GM21723 (cell line): ENCODE data around the gene RUNDC3A.
"Not testable (repeated sequence)": the region's sequence is repeated elsewhere in the genome, so short reads cannot be mapped to it uniquely, and the experiment has no call there.

ENCODE experiments used
- ATAC-seq: cut with Tn5 transposase; IDR thresholded peaks from one replicate; pipeline ENCODE4 v1.9.1; 2021; ENCODE audit warnings: mild to moderate bottlenecking, moderate library complexity; ENCODE audit not compliant: unreplicated experiment

Gene RUNDC3A

DNA sequence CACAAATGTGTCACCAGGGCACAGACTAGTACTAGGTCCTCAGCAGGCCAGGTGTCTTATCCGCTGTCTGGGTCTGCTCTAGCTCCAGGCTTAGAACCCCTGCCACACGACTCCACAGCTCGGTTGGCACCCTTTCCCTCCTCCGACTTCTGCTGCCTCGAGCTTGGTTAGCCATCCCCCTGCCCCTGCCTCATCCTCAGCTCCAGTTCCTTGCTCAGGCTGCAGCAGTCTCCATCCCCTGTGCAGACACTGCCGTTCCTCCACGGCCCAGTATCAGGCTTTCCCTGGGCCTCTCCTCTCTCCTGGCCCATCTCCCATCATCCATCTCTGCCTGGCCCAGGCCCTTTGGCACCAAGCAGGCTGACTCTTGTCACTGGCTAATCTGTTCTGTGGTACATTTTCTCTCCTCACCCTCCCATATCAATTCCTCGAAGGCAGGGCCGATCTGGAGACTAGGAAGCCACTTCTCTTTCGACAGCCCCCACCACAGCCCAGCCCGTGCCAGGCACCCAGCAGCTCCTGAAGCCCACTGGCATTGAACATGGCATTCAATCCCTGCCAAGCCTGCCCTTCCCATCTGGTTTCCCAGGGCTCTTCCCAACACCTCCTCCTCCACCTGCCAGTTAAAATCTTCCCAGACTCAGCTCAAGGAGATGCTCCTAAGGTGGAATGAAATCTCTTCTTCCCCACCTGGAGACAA lies 35.3 kb downstream of the RUNDC3A start:
- ATAC-seq, result no peak

DNA sequence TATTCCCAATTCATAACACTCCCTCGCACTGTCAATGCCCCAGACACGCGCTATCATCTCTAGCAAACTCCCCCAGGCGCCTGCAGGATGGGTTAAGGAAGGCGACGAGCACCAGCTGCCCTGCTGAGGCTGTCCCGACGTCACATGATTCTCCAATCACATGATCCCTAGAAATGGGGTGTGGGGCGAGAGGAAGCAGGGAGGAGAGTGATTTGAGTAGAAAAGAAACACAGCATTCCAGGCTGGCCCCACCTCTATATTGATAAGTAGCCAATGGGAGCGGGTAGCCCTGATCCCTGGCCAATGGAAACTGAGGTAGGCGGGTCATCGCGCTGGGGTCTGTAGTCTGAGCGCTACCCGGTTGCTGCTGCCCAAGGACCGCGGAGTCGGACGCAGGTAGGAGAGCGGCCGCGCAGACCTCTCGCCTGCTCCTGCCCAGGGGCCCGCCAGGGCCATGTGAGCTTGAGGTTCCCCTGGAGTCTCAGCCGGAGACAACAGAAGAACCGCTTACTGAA lies 36.6 kb downstream of the RUNDC3A start, which contains the start of gene GRN:
TSS of gene GRN (plus strand) at position 364 of the 515 bp plus-strand sequence. CDS start 3,863 bp downstream, outside the sequence.
- ATAC-seq, result peak; percentile 54

DNA sequence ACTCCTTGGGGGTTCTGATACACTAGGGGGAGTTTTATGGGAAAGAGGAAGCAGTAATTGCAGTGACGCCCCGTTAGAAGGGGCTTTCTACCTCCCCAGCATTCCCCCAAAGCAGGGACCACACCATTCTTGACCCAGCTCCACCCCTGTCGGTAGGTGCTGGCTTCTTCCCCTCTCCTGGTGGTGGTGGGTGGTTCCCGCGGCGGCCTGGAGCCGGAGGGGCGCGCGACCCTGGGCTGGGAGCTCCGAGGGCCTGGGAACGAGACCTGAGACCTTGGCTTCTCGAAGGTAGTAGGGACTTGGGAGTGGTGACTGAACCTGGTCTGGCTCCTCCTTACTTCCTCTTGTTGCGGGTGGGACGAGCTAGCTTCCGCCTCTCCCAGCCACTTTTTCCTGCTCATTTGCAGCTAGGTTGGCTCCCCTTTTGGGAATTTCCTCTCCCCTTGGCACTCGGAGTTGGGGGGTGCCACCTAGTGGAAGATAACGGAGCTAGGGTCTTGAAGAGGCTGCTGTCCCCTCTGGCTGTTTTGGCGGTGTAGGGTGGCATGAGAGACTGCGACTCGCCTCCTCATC lies 37.1 kb downstream of the RUNDC3A start:
- no peak for ATAC-seq

DNA sequence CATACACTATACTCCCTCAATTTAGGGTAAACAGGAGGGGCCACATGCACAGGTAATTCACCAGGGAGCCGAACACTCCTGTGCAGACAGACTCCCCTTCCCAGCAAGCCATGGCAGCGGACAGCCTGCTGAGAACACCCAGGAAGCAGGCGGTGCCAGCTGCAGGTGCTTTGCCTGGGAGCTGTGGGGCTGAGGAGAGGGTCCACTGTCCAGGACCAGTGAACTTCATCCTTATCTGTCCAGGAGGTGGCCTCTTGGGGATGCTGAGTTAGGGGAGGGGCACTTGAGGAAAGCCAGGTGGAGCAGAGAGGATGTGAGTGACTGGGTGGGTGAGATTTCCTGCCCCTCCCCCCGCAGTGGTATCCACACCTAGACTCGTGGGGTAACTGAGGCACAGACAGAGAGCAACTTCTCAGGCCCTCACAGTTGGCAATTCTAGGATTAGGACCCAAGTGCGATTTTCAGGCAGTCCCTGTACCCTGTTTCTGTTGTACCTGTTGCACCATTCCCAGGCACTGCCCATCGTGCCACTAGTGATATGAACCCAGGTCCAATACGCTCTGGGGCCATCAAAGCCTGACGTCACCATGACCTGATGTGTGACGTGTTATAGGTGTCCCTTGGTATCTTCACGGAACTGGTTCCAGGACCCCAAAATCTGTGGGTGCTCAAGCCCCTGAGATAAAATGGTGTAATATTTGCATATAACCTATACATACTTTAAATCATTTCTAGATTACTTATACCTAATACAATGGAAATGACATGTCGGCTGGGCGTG lies 37.9 kb downstream of the RUNDC3A start:
- no peak for ATAC-seq

DNA sequence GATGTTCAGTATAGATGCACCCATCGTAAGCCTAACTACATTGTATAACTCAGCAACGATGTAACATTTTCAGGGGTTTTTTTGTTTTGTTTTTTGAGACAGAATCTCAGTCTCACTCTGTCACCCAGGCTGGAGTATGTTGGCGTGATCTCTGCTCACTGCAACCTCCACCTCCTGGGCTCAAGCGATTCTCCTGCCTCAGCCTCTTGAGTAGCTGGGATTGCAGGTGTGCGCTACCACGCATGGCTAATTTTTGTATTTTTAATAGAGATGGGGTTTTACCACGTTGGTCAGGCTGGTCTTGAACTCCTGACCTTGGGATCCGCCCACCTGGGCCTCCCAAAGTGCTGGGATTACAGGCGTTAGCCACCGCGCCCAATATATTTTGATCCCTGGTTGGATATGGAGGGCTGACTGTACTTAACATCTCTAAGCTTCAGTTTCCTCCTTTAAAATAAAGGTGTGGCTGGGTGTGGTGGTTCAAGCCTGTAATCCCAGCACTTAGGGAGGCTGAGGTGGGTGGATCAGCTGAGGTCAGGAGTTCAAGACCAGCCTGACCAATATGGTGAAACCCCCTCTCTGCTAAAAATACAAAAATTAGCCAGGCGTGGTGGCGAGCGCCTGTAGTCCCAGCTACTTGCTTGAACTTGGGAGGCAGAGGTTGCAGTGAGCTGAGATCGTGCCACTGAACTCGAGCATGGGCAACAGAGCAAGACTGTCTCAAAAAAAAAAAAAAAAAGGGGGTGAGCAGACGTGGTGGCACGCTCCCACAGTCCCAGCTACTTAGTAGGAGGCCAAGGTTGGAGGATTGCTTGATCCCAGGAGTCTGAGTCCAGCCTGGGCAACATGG lies 39.0 kb downstream of the RUNDC3A start:
- ATAC-seq, result not testable (repeated sequence)

DNA sequence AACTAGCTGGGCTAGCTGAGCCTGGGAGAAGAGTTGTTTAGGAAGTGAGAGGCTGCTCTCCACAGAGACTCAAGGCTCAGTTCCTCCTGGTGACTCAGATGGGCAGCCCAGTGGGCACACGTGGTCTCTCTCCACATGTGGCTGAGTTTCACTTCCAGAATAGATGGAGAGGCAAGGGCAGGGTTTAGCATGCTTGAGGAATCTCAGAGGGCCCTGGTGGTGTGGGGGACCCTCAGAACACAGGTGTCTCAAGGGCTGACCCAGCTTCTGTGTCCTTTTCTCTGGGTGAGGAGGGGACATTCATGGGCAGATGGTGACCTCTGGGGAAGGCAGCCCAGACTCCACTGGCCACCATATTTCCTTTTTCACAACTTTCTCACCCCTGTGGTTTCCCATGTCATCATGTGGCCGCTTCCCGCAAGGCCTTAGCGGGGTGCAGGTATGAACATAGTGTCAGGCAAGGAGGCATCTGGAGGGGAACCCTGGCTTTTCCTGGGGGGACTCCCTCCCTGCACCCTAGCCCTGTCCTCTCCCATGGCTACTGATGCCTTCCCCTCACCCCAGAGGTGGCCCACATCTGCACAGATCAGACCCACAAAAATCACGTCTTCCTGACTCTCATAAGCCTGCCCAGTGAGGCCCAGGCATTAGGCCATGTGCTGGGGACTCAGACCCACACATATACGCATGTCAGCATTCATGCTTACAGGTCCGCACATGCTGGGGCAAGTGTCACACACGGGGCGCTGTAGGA lies 40.0 kb downstream of the RUNDC3A start:
- peak; percentile 45 for ATAC-seq

DNA sequence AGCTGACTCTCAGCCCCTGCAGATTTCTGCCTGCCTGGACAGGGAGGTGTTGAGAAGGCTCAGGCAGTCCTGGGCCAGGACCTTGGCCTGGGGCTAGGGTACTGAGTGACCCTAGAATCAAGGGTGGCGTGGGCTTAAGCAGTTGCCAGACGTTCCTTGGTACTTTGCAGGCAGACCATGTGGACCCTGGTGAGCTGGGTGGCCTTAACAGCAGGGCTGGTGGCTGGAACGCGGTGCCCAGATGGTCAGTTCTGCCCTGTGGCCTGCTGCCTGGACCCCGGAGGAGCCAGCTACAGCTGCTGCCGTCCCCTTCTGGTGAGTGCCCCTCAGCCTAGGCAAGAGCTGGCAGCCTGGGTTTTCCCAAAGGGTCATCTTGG lies 40.6 kb downstream of the RUNDC3A start:
- no peak for ATAC-seq

DNA sequence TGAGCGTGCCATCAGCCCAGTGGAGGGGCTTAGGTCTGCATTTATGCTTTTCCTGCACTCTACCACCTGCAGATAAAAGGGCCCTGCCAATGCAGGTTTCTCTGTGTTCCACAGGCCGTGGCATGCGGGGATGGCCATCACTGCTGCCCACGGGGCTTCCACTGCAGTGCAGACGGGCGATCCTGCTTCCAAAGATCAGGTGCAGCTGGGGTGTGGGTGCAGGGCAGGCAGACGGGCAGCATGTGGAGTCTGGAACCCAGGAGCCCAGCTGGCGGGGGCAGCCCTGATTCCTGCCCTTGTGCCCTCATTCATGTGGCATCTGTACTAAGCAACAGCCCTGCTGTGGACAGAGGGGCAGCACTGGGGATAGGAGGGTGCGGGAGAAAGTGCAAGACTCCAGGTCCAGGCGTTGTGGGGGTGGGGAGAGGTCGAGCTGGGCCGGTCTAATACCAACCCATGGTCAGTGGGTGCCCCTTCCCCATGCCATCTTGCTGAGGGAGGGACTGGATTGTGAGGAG lies 41.2 kb downstream of the RUNDC3A start:
- ATAC-seq, result no peak

DNA sequence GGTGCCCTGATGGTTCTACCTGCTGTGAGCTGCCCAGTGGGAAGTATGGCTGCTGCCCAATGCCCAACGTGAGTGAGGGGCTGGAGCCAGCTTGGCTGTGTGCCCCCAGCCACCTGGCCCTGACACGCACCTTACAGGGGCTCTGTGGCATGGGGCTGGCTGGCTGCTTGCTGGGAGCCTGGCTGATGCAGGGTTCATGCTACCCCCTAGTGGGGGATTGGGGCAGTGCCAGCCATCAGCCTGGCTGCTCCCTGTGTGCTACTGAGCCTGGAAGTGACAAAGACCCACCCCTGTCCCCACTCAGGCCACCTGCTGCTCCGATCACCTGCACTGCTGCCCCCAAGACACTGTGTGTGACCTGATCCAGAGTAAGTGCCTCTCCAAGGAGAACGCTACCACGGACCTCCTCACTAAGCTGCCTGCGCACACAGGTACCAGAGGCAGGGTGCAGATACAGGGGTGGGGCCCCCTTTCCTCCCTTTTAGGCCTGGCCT lies 42.4 kb downstream of the RUNDC3A start:
- ATAC-seq, result no peak

DNA sequence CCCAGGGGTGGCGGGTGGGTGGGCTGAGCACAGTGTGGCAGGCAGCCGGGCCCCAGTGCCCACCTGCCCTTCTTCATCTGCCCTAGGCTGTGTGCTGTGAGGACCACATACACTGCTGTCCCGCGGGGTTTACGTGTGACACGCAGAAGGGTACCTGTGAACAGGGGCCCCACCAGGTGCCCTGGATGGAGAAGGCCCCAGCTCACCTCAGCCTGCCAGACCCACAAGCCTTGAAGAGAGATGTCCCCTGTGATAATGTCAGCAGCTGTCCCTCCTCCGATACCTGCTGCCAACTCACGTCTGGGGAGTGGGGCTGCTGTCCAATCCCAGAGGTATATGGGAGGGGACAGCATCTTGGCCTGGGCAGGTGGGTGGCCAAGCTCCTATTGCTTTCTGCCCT lies 43.1 kb downstream of the RUNDC3A start:
- ATAC-seq, result no peak

DNA sequence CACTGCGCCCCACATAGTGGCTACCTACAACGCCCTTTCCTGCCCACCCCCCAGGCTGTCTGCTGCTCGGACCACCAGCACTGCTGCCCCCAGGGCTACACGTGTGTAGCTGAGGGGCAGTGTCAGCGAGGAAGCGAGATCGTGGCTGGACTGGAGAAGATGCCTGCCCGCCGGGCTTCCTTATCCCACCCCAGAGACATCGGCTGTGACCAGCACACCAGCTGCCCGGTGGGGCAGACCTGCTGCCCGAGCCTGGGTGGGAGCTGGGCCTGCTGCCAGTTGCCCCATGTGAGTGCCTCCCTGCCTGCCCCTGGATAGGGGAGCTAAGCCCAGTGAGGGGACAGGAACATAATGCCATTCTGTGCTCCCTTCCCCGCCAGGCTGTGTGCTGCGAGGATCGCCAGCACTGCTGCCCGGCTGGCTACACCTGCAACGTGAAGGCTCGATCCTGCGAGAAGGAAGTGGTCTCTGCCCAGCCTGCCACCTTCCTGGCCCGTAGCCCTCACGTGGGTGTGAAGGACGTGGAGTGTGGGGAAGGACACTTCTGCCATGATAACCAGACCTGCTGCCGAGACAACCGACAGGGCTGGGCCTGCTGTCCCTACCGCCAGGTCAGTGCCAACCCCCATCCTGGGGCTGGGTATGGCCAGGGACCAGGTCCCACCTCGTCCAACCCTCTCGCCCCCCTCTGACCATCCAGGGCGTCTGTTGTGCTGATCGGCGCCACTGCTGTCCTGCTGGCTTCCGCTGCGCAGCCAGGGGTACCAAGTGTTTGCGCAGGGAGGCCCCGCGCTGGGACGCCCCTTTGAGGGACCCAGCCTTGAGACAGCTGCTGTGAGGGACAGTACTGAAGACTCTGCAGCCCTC lies 43.8 kb downstream of the RUNDC3A start:
- ATAC-seq, result no peak

DNA sequence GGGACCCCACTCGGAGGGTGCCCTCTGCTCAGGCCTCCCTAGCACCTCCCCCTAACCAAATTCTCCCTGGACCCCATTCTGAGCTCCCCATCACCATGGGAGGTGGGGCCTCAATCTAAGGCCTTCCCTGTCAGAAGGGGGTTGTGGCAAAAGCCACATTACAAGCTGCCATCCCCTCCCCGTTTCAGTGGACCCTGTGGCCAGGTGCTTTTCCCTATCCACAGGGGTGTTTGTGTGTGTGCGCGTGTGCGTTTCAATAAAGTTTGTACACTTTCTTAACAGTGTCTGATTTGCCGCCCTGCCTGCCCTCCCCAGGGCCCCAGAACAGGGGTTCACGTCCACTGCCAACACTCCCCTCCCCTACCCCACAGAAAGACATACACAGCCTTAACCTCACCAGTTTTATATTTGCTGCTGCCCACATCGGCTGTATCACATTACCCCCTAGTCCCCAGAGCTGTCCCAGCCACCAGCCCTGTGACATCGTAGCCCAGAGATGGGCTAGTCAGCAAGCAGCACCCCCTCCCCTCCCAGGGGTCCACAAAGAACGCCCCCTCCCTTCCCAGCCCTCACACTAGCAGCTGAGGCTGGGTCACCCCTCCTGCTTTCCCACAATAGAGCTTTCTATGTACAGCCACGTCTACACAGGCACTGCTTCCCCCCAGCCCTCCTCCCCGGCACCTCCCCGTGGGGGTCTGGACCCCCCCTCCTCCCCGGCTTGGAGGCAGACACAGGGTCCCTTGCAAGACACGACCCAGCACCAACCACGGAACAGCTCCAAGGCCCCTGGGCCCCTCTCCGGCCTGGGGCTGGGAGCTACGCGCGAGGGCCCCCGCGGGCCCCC lies 44.6 kb downstream of the RUNDC3A start:
- no peak for ATAC-seq

DNA sequence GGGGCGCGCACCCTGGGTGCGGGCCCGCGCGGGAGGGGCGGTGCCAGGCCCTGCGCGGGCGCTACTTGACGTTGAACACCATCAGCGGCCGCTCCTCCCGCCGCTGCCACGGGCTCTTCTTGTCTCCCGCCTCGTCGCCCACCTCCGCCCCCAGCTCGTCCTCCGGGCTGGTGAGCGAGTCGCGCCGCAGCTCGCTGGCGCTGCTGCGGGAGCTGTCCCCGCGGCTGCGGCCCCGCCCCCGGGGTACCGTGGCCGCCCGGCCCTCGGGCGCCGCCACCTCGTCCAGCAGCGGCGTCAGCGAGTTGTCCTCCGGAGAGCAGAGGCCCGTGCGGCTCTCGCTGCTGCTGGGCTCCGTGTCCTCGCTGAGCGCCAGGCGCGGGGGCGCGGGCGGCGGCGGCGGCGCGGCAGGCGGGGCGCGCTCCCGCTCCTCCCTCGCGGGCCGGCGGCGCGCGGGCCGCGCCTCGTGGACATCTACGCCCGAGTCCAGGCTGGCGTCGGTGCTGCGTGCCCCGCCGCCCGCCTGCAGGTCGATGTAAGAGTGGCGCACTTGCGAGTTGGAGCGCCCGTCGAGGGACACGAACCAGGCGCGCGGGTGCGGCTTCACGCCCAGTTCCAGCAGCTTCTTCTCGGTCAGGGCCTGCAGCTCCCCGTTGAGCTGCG lies 45.4 kb downstream of the RUNDC3A start:
- no peak for ATAC-seq

DNA sequence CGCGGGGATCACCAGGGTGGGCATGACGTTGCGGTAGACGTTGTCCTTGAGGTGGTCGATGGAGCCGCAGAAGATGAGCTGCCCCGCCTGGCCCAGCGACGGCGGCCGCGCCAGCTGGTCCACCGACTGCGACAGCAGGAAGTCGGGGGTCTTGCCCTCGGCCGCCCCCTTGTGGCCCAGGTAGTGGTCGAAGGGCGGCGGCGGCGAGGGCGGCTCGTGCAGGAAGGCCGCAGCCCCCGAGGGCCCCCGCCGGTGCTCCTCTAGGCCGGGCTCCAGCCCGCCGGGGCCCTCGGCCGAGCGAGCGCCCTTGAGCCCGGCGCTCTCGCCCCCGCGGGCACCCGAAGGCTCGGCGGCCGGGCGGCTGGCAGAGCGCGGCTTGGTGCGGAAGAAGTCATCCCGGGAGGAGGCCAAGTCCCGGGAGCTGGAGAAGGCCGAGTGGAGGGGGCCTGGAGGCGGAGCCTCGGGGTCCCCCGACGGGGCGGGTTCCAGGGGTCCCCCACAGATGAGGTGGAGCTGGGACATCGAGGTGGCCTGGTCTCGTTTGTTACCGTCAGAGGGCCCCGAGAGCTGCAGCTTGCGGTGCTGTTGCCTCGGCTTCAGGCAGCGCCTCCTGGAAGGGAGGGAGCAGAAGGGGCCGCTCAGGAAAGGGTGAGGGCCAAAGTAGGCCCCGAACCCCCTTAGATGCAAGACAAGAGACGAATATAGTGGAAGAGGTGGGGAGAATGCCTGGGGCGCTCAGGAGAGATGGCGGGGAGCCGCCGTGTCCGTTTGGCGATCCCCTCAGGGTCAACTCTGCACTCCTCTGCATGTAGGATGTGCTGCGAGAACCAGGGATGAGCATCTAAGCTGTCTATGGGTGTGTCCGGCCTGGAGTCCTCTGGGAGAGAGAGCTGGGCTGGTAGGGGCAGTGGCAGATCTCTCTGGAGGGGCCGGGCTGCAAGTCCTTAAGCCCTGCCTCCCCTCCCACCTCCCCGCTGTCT lies 46.5 kb downstream of the RUNDC3A start:
- no peak for ATAC-seq

DNA sequence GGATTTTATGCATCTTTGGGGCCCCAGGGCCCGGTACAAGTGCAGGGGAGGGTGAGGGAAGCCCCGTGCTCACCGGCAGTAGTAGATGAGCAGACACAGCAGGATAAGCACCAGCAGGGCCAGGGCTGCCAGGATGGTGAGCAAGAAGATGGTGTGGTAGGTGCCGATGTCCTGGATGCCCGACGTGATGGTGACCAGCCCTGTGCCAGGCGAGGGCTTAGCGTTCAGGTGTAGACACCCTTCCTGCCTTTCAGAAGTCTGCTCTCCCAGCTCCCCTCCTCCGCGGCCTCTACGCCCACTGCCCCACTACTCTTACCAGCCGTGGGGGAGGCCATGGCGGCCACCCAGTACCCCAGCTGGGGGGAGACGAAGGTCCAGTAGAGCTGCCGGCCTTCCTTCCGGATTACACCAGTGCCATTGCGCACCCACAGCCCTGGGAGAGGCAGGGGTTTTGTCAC lies 47.3 kb downstream of the RUNDC3A start:
- no peak for ATAC-seq

DNA sequence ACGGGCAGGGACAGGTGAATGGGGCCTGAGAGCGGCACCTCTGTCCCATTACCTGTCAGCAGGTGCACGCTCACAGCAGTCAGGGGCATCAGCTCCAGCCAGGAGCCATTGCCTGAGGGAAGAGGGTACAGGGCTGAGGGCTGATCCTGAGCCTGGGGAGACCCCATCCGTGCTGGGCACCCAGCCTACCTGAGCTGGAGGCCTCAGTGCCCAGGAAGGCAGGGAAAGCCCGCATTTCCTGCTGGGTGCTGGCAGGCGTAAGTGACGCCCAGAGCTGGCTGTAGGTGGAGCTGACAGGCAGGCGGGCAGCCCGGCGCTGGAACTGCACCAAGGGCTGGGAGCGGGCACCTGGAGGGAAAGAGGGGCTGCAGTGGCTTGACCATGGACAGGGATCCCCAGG lies 47.8 kb downstream of the RUNDC3A start:
- no peak for ATAC-seq
